KMS-11 (cell line): ENCODE measurements around the gene STUM.
"Not testable (repeated sequence)": the region's sequence is repeated elsewhere in the genome, so short reads cannot be mapped to it uniquely, and the experiment has no call there.

Source experiments
- H2AFZ ChIP-seq: fragments of 200-600 bp; sonication (generic); 2 replicates; pipeline ENCODE4 v1.6.1; 2016; ENCODE audit warnings: antibody characterized with exemption, mixed run types, low read depth
- H3K27ac ChIP-seq: fragments of 200-600 bp; sonication (generic); 2 replicates; pipeline ENCODE4 v1.6.1; 2016; ENCODE audit warnings: mild to moderate bottlenecking, mixed run types
- H3K27me3 ChIP-seq: fragments of 200-600 bp; sonication (generic); 2 replicates; pipeline ENCODE4 v1.6.1; 2017; ENCODE audit warnings: mild to moderate bottlenecking, low read depth, mixed run types, moderate library complexity; ENCODE audit not compliant: insufficient read depth
- H3K36me3 ChIP-seq: fragments of 200-600 bp; sonication (generic); 2 replicates; pipeline ENCODE4 v1.6.1; 2017; ENCODE audit warnings: mild to moderate bottlenecking, mixed run types; ENCODE audit not compliant: insufficient read depth
- H3K4me1 ChIP-seq: fragments of 200-600 bp; sonication (generic); 2 replicates; pipeline ENCODE4 v1.6.1; 2016; ENCODE audit warnings: mild to moderate bottlenecking, low read depth, mixed run types; ENCODE audit not compliant: poor library complexity, severe bottlenecking
- H3K4me2 ChIP-seq: fragments of 200-600 bp; sonication (generic); 2 replicates; pipeline ENCODE4 v1.7.0; 2016; ENCODE audit warnings: mild to moderate bottlenecking, mixed run types
- H3K4me3 ChIP-seq: fragments of 200-600 bp; sonication (generic); IDR thresholded peaks from 2 replicates; pipeline ENCODE4 v1.6.1; 2017; ENCODE audit warnings: low read depth, low read length, mixed read lengths; ENCODE audit not compliant: insufficient read depth
- H3K79me2 ChIP-seq: fragments of 200-600 bp; sonication (generic); 2 replicates; pipeline ENCODE4 v1.6.1; 2016; ENCODE audit warnings: low read depth, mixed run types; ENCODE audit not compliant: insufficient read depth
- H3K9ac ChIP-seq: fragments of 200-600 bp; sonication (generic); 2 replicates; pipeline ENCODE4 v1.6.1; 2016; ENCODE audit warnings: mild to moderate bottlenecking, mixed run types
- H4K20me1 ChIP-seq: fragments of 200-600 bp; sonication (generic); 2 replicates; pipeline ENCODE4 v1.6.1; 2016; ENCODE audit warnings: mild to moderate bottlenecking, mixed run types; ENCODE audit not compliant: insufficient read depth
- TF ChIP-seq, protein P1 (sequence below): fragments of 200-600 bp; sonication (generic); conservative IDR thresholded peaks from 2 replicates; pipeline ENCODE4 v1.6.1; 2017; ENCODE audit warnings: low read depth, mild to moderate bottlenecking, antibody characterized with exemption, low read length, moderate library complexity, mixed read lengths

The STUM gene

DNA sequence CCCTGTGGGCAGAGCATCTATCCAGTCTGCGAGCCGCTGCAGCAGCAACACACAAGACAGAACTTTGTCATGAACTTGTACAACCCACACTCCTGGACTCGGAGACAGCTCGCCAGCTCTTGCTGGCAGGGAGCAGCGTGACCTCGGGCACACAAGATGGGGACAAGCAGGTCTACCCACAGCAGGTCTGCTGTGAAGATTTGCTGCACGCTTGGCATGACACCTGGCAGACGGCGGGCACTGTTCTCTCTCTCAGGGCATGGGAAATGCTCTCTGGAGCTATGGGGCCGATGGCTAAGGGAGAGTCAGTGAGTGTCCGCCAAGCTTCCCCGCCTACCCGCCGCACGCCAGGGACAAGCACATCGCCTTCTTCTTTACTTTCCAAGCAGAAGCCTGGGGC, 90.0 kb downstream of the STUM start:
- peaks cover 37% of the 10 kb centered on the region for H3K4me1 ChIP-seq
- H3K36me3 ChIP-seq = no peaks in the 10 kb centered on the region; the same call in 1 of the 2 replicates
- no peak overlapping the region for H3K27ac ChIP-seq
- H3K79me2 ChIP-seq = no peaks in the 10 kb centered on the region
- no peak overlapping the region for H3K4me3 ChIP-seq
- no peaks in the 10 kb centered on the region for H3K27me3 ChIP-seq
- TF ChIP-seq, protein P1, sequence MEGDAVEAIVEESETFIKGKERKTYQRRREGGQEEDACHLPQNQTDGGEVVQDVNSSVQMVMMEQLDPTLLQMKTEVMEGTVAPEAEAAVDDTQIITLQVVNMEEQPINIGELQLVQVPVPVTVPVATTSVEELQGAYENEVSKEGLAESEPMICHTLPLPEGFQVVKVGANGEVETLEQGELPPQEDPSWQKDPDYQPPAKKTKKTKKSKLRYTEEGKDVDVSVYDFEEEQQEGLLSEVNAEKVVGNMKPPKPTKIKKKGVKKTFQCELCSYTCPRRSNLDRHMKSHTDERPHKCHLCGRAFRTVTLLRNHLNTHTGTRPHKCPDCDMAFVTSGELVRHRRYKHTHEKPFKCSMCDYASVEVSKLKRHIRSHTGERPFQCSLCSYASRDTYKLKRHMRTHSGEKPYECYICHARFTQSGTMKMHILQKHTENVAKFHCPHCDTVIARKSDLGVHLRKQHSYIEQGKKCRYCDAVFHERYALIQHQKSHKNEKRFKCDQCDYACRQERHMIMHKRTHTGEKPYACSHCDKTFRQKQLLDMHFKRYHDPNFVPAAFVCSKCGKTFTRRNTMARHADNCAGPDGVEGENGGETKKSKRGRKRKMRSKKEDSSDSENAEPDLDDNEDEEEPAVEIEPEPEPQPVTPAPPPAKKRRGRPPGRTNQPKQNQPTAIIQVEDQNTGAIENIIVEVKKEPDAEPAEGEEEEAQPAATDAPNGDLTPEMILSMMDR = no peak
- H3K4me2 ChIP-seq = no peak overlapping the region
- no peak overlapping the region for H3K9ac ChIP-seq
- H4K20me1 ChIP-seq = no peaks in the 10 kb centered on the region
- H2AFZ ChIP-seq = no peak overlapping the region

DNA sequence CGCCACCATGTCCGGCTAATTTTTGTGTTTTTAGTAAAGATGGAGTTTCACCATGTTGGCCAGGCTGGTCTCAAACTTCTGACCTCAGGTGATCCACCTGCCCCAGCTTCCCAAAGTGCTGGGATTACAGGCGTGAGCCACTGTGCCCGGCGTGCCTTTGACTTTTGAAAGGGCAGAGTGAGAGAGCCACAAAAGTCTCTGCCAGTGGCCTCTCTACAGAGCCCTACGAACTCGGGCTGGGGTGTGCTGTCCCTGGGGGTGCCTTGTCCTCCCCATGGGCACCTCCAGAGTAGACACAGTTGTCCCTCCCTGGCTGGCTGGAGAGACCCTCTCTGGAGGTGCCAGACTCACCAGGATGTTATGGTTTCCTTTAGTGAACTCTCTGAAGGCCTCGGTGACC, 90.6 kb downstream of the STUM start:
- H3K4me2 ChIP-seq, H3K27me3 ChIP-seq, H3K9ac ChIP-seq, H2AFZ ChIP-seq, H3K27ac ChIP-seq, H4K20me1 ChIP-seq, H3K4me3 ChIP-seq, H3K36me3 ChIP-seq, H3K79me2 ChIP-seq: not testable (repeated sequence)
- H3K4me1 ChIP-seq = peaks cover 35% of the 10 kb centered on the region

DNA sequence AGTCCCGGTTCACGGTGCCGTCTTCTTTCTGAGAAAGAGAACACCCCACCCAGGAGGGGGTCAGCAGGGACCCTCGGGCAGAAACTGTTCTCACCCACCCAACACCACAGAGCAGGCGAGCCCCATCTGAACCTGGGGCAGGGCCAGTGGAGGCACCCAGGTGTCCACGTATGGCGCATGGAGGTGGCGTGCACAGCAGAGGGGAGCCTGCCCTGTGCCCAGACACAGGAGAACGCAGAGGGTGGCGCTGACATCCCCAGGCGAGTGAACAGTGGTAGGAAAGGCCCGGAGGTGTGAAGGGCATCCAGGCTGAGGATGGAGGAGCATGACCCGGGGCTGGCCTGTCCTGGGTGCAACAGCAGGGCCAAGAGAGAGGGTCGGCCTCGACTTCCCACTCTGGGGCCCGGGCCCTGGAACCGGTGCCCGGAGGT, 91.1 kb downstream of the STUM start:
- no peak overlapping the region for H3K27ac ChIP-seq
- TF ChIP-seq, protein P1 = no peak
- no peak overlapping the region for H3K4me2 ChIP-seq
- no peaks in the 10 kb centered on the region for H4K20me1 ChIP-seq
- H3K36me3 ChIP-seq = no peaks in the 10 kb centered on the region; the same call in 1 of the 2 replicates
- H3K27me3 ChIP-seq = no peaks in the 10 kb centered on the region
- no peak overlapping the region for H3K9ac ChIP-seq
- no peaks in the 10 kb centered on the region for H3K79me2 ChIP-seq
- H3K4me1 ChIP-seq = peaks cover 30% of the 10 kb centered on the region
- H2AFZ ChIP-seq = no peak overlapping the region
- no peak overlapping the region for H3K4me3 ChIP-seq

DNA sequence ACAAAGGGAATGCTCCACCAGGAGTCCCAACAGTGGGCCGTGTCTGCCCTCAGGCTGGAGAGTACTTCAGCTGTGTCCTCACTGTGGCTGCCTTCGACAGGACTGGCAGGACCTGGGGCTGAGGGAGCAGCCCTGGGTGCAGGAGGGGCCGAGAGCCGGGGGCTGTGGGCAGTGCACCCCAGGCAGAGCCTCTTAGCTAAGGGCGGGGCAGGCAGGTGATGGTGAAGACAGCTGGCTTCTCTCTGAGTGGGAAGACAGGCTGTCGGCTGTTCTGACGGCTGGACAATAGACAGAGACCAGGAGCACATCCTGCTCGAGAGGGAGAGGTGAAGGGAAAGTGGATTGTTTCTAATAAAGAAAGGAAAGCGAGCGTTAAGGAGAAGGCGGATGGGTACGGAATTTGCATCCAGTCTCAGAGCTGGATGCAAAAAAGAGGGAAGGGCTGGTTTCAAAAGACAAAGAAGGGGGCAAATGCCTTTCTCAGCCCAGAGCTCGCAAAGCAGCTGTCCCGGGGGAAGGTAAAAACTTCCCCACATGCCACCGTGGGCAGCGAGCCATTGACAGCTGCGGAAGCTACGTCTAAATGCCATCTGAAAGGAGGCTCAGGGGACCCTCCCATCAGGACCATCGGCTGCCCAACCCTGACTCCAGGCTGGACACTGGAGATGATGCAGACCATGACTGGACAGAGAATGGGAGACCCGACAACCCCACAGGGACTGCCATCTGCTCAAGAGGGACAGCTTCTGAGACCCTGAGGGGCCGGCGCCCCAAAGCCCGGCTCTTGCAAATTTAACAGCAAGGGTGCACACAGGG, 92.0 kb downstream of the STUM start:
- TF ChIP-seq, protein P1 = no peak
- peaks cover 21% of the 10 kb centered on the region for H3K4me1 ChIP-seq
- no peaks in the 10 kb centered on the region for H3K79me2 ChIP-seq
- no peaks in the 10 kb centered on the region for H3K27me3 ChIP-seq
- H3K4me3 ChIP-seq = no peak overlapping the region
- no peaks in the 10 kb centered on the region; the same call in 1 of the 2 replicates for H3K36me3 ChIP-seq
- H3K9ac ChIP-seq = no peak overlapping the region
- no peak overlapping the region for H3K4me2 ChIP-seq
- H2AFZ ChIP-seq = no peak overlapping the region
- no peaks in the 10 kb centered on the region for H4K20me1 ChIP-seq
- H3K27ac ChIP-seq = no peak overlapping the region

DNA sequence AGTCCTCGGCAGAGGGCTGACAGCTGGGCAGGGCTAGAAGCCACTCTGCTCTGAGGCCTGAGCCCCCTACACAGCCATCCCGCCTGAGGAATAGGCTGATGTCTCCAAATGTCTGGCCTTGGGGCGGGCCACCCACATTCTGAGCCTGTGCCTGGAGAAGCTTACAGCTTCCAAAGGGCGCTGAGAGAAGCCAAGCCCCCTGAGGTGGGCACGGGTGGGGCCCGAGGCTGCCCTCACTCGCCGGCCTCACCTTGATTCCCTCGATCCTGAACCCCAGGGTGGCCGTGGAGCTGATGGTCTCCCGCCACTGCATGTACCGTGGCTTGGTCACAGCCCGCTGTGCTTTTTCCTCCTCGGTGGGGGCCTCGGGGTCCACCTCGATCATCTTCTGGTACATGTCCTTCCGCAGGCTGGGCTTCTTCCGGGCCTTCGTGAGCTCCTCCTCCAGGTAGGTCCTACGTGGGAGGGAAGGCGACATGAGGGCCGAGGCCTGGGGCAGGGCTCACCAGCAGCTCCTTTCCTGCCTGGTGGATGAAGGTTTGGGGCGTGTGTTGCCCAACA, 93.2 kb downstream of the STUM start:
- H3K27me3 ChIP-seq = no peaks in the 10 kb centered on the region
- no peak overlapping the region for H3K27ac ChIP-seq
- no peak overlapping the region for H3K4me2 ChIP-seq
- no peaks in the 10 kb centered on the region; the same call in 1 of the 2 replicates for H3K36me3 ChIP-seq
- peaks cover 11% of the 10 kb centered on the region for H3K4me1 ChIP-seq
- no peak overlapping the region for H2AFZ ChIP-seq
- no peaks in the 10 kb centered on the region for H3K79me2 ChIP-seq
- H3K9ac ChIP-seq = no peak overlapping the region
- TF ChIP-seq, protein P1 = no peak
- H3K4me3 ChIP-seq = no peak overlapping the region
- no peaks in the 10 kb centered on the region for H4K20me1 ChIP-seq
